WTC11 (cell line): Measurements from ENCODE around the gene GPC5. TPM values are rescaled to one million over a fixed set of nuclear protein-coding genes. Genes with fewer than 3 reads are reported as not detected.

ENCODE experiments used
- ATAC-seq: fragments of 200-7000 bp; cut with Tn5 transposase; 2 replicates; pipeline ENCODE4 v1.10.0; 2021; ENCODE audit warnings: mild to moderate bottlenecking, moderate library complexity
- CTCF ChIA-PET: fragments of 300-600 bp; sonication (Branson Sonifier 250); formaldehyde crosslinking; loops from one replicate; lab custom pipeline; 2021; ENCODE audit warnings: antibody characterized with exemption; lab: Charles Lee
- POLR2A ChIA-PET: fragments of 350-600 bp; sonication (Branson Sonifier 250); formaldehyde crosslinking; loops from one replicate; lab custom pipeline; 2021; ENCODE audit warnings: antibody characterized with exemption; lab: Charles Lee
- DNase-seq: peaks from one replicate; pipeline ENCODE4 v3.0.0; 2021; ENCODE audit warnings: low spot score
- H3K27ac Mint-ChIP-seq: 2 replicates; pipeline ENCODE4 v1.8.0; 2021; ENCODE audit warnings: mixed read lengths
- H3K27me3 Mint-ChIP-seq: 2 replicates; pipeline ENCODE4 v1.8.0; 2021; ENCODE audit warnings: low read depth, mild to moderate bottlenecking, moderate library complexity, mixed read lengths
- H3K36me3 Mint-ChIP-seq: 2 replicates; pipeline ENCODE4 v1.8.0; 2021; ENCODE audit warnings: mixed read lengths
- H3K4me1 Mint-ChIP-seq: 2 replicates; pipeline ENCODE4 v1.8.0; 2022; ENCODE audit warnings: mixed read lengths
- H3K4me3 Mint-ChIP-seq: 2 replicates; pipeline ENCODE4 v1.8.0; 2021; ENCODE audit warnings: mild to moderate bottlenecking, moderate library complexity, mixed read lengths
- H3K9me3 Mint-ChIP-seq: 2 replicates; pipeline ENCODE4 v1.8.0; 2021; ENCODE audit warnings: mixed read lengths
- CBFB ChIP-seq: sonication (generic); formaldehyde crosslinking; IDR thresholded peaks from 2 replicates; pipeline ENCODE4 v1.8.1; 2022; ENCODE audit warnings: mild to moderate bottlenecking, low read depth, missing genetic modification reagents
- FOXP1 ChIP-seq: sonication (generic); formaldehyde crosslinking; IDR thresholded peaks from 2 replicates; pipeline ENCODE4 v1.8.0; 2022; ENCODE audit warnings: missing genetic modification reagents, mild to moderate bottlenecking, moderate library complexity, borderline replicate concordance
- GRHL2 ChIP-seq: fragments of 250-450 bp; sonication (Bioruptor Pico); IDR thresholded peaks from 2 replicates; pipeline ENCODE4 v1.8.0; 2022; ENCODE audit warnings: mild to moderate bottlenecking, moderate library complexity; ENCODE audit not compliant: insufficient replicate concordance, severe bottlenecking
- HMGA2 ChIP-seq: fragments of 250-450 bp; sonication (Bioruptor Pico); IDR thresholded peaks from 2 replicates; pipeline ENCODE4 v1.4.0; 2021; ENCODE audit warnings: mild to moderate bottlenecking, moderate library complexity
- MLX ChIP-seq: sonication (generic); formaldehyde crosslinking; IDR thresholded peaks from 2 replicates; pipeline ENCODE4 v1.8.1; 2023; ENCODE audit warnings: mild to moderate bottlenecking, missing genetic modification reagents, moderate library complexity
- PRRX2 ChIP-seq: fragments of 250-450 bp; sonication (Bioruptor Pico); IDR thresholded peaks from 2 replicates; pipeline ENCODE4 v1.8.0; 2021; ENCODE audit warnings: mild to moderate bottlenecking
- RELA ChIP-seq: sonication (generic); formaldehyde crosslinking; IDR thresholded peaks from 2 replicates; pipeline ENCODE4 v1.8.1; 2022; ENCODE audit warnings: missing genetic modification reagents, mild to moderate bottlenecking, borderline replicate concordance
- TEAD4 ChIP-seq: sonication (generic); formaldehyde crosslinking; IDR thresholded peaks from 2 replicates; pipeline ENCODE4 v1.8.0; 2022; ENCODE audit warnings: mild to moderate bottlenecking, missing genetic modification reagents
- USF2 ChIP-seq: sonication (generic); formaldehyde crosslinking; IDR thresholded peaks from 2 replicates; pipeline ENCODE4 v1.8.1; 2023; ENCODE audit warnings: mild to moderate bottlenecking, missing genetic modification reagents, moderate library complexity
- ZNF121 ChIP-seq: sonication (generic); formaldehyde crosslinking; IDR thresholded peaks from 2 replicates; pipeline ENCODE4 v1.8.0; 2023; ENCODE audit warnings: missing genetic modification reagents
- ZNF138 ChIP-seq: sonication (generic); formaldehyde crosslinking; conservative IDR thresholded peaks from 2 replicates; pipeline ENCODE4 v1.8.1; 2022; ENCODE audit warnings: mild to moderate bottlenecking, moderate library complexity, missing genetic modification reagents
- ZNF263 ChIP-seq: sonication (generic); formaldehyde crosslinking; IDR thresholded peaks from 2 replicates; pipeline ENCODE4 v1.8.1; 2022; ENCODE audit warnings: low read depth, mild to moderate bottlenecking, moderate library complexity, missing genetic modification reagents
- ZNF416 ChIP-seq: fragments of 250-450 bp; sonication (Bioruptor Pico); IDR thresholded peaks from 2 replicates; pipeline ENCODE4 v1.9.0; 2021; ENCODE audit warnings: mild to moderate bottlenecking, inconsistent platforms
- ZNF423 ChIP-seq: fragments of 250-450 bp; sonication (Bioruptor Pico); IDR thresholded peaks from 2 replicates; pipeline ENCODE4 v2.1.2; 2022; ENCODE audit warnings: mild to moderate bottlenecking, moderate library complexity
- ZNF532 ChIP-seq: fragments of 250-450 bp; sonication (Bioruptor Pico); IDR thresholded peaks from 2 replicates; pipeline ENCODE4 v1.9.0; 2021; ENCODE audit warnings: mild to moderate bottlenecking, borderline replicate concordance
- ZNF671 ChIP-seq: fragments of 250-450 bp; sonication (Bioruptor Pico); IDR thresholded peaks from 2 replicates; pipeline ENCODE4 v1.8.0; 2021; ENCODE audit warnings: mild to moderate bottlenecking
- total RNA-seq: library from RNA; stranded (reverse); gene quantifications from 3 replicates; pipeline ENCODE4 v1.2.3, GENCODE V29; 2021
- TF ChIP-seq, protein P1 (sequence below): fragments of 200-600 bp; IDR thresholded peaks from 2 replicates; pipeline ENCODE4 v1.8.0; 2022; ENCODE audit warnings: antibody characterized with exemption
- TF ChIP-seq, protein P2 (sequence below): fragments of 250-450 bp; sonication (Bioruptor Pico); IDR thresholded peaks from 2 replicates; pipeline ENCODE4 v2.1.2; 2022; ENCODE audit warnings: mild to moderate bottlenecking, moderate library complexity
- TF ChIP-seq, protein P3 (sequence below): fragments of 250-450 bp; sonication (Bioruptor Pico); IDR thresholded peaks from 2 replicates; pipeline ENCODE4 v1.9.0; 2021; ENCODE audit warnings: moderate library complexity, mild to moderate bottlenecking, inconsistent platforms, borderline replicate concordance
- TF ChIP-seq, protein P4 (sequence below): sonication (generic); formaldehyde crosslinking; IDR thresholded peaks from 2 replicates; pipeline ENCODE4 v1.8.1; 2023; ENCODE audit warnings: mild to moderate bottlenecking, missing genetic modification reagents

GPC5 gene
- total RNA-seq, 1 experiment from 2014 or later = 0.46 TPM

DNA sequence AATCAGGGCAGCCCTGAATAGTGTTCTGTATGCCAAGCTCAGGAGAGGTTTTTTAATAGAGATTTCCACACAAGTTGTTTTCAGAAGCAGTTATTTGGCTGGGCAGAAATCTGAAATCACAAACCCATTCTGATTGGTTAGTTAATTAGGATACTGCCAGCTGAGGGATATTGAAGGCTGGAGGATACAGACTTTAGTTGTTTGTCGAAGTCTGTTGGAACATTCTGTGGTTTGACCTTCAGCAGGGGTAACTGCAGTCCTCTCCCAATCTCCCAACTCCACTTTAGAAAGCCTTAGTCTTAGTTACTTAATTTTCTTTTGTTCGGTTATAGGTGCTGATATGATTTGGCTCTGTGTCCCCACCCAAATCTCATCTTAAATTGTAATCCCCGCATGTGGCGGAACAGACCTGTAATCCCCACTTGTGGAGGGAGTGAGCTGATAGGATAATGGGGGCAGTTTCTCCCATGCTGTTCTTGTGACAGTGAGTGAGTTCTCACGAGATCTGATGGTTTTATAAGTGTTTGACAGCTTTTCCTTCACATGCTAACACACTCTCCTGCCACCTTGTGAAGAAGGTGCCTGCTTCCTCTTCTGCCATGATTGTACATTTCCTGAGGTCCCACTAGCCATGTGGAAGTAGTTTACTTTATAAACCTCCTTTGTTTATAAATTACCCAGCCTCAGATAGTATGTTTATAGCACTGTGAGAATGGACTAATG, 169.2 kb downstream of the GPC5 start (continued):
- TF ChIP-seq ZNF532 (CRISPR knock-in tag) (no peak), MLX (CRISPR knock-in tag) (no peak), ZNF423 (CRISPR knock-in tag) (no peak), PRRX2 (no peak)
- TF ChIP-seq, protein P1, sequence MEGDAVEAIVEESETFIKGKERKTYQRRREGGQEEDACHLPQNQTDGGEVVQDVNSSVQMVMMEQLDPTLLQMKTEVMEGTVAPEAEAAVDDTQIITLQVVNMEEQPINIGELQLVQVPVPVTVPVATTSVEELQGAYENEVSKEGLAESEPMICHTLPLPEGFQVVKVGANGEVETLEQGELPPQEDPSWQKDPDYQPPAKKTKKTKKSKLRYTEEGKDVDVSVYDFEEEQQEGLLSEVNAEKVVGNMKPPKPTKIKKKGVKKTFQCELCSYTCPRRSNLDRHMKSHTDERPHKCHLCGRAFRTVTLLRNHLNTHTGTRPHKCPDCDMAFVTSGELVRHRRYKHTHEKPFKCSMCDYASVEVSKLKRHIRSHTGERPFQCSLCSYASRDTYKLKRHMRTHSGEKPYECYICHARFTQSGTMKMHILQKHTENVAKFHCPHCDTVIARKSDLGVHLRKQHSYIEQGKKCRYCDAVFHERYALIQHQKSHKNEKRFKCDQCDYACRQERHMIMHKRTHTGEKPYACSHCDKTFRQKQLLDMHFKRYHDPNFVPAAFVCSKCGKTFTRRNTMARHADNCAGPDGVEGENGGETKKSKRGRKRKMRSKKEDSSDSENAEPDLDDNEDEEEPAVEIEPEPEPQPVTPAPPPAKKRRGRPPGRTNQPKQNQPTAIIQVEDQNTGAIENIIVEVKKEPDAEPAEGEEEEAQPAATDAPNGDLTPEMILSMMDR = no peak
- TF ChIP-seq, protein P2, sequence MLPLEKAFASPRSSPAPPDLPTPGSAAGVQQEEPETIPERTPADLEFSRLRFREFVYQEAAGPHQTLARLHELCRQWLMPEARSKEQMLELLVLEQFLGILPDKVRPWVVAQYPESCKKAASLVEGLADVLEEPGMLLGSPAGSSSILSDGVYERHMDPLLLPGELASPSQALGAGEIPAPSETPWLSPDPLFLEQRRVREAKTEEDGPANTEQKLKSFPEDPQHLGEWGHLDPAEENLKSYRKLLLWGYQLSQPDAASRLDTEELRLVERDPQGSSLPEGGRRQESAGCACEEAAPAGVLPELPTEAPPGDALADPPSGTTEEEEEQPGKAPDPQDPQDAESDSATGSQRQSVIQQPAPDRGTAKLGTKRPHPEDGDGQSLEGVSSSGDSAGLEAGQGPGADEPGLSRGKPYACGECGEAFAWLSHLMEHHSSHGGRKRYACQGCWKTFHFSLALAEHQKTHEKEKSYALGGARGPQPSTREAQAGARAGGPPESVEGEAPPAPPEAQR (CRISPR knock-in tag) = no peak

DNA sequence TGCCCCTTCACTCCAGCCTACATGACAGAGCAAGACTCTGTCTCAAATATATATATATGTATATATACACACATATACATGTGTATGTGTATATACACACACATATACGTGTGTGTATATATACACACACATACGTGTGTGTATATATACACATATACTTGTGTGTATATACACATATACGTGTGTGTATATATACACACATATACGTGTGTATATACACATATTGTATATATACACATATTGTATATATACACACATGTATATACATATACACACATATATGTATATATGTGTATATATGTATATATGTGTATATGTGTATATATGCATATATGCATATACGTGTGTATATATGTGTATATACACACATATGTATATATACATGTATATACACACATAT, 173.3 kb downstream of the GPC5 start:
- ChIA-PET CTCF (no interaction called here), POLR2A (no interaction called here)
- ATAC-seq = no peak
- Mint-ChIP-seq H3K27me3 (no peaks in the 10 kb centered on the region), H3K36me3 (no peaks in the 10 kb centered on the region), H3K27ac (no peak overlapping the region), H3K4me3 (no peak overlapping the region), H3K4me1 (no peaks in the 10 kb centered on the region), H3K9me3 (peaks cover 3% of the 10 kb centered on the region; the same call in 1 of the 2 replicates)
- DNase-seq = no peak
- TF ChIP-seq, protein P3, sequence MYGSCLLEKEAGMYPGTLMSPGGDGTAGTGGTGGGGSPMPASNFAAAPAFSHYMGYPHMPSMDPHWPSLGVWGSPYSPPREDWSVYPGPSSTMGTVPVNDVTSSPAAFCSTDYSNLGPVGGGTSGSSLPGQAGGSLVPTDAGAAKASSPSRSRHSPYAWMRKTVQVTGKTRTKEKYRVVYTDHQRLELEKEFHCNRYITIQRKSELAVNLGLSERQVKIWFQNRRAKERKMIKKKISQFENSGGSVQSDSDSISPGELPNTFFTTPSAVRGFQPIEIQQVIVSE (CRISPR knock-in tag) = no peak
- no peak for TF ChIP-seq RELA (CRISPR knock-in tag)
- no peak for TF ChIP-seq GRHL2 (CRISPR knock-in tag)
- TF ChIP-seq, protein P4, sequence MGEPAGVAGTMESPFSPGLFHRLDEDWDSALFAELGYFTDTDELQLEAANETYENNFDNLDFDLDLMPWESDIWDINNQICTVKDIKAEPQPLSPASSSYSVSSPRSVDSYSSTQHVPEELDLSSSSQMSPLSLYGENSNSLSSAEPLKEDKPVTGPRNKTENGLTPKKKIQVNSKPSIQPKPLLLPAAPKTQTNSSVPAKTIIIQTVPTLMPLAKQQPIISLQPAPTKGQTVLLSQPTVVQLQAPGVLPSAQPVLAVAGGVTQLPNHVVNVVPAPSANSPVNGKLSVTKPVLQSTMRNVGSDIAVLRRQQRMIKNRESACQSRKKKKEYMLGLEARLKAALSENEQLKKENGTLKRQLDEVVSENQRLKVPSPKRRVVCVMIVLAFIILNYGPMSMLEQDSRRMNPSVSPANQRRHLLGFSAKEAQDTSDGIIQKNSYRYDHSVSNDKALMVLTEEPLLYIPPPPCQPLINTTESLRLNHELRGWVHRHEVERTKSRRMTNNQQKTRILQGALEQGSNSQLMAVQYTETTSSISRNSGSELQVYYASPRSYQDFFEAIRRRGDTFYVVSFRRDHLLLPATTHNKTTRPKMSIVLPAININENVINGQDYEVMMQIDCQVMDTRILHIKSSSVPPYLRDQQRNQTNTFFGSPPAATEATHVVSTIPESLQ = no peak
- no peak for TF ChIP-seq ZNF423 (CRISPR knock-in tag)
- no peak for TF ChIP-seq ZNF416 (CRISPR knock-in tag)
- TF ChIP-seq, protein P1 = no peak
- TF ChIP-seq MLX (CRISPR knock-in tag) = no peak
- TF ChIP-seq ZNF671 = no peak
- no peak for TF ChIP-seq USF2 (CRISPR knock-in tag)
- TF ChIP-seq FOXP1 = no peak
- TF ChIP-seq TEAD4 (CRISPR knock-in tag) = no peak
- no peak for TF ChIP-seq ZNF263 (CRISPR knock-in tag)
- TF ChIP-seq CBFB (CRISPR knock-in tag) = no peak
- TF ChIP-seq HMGA2 = no peak
- no peak for TF ChIP-seq ZNF138 (CRISPR knock-in tag)
- no peak for TF ChIP-seq ZNF121 (CRISPR knock-in tag)
